ENCODE data around the gene TAF8. TPM values are rescaled to one million over a fixed set of nuclear protein-coding genes. Genes with fewer than 3 reads are reported as not detected.

The TAF8 gene
- polyA plus RNA-seq, 3 donors = 13.1 to 24.7 (median 16.6) TPM

DNA sequence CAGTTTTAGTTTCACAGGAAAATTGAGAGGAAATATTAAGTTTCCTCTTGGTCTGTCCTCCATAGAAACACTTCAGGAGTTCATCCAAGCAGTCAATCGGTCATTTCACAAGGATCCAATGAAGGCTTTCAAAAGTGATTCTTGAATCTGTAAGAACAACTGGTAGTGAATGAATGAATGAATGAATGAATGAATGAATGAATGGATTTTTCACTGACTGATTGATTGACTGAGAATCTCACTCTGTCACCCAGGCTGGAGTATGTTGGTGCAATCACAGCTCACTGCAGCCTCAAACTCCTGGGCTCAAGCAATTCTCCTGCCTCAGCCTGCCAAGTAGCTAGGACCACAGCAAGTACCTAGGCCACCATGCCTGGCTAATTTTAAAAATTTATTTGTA, 39.4 kb upstream of the TAF8 start:
- H3K9me3 ChIP-seq (replicated peaks in 1 of 2; ENCODE audit: control insufficient read depth in 1 of 2, insufficient read depth in 1 of 2, low read length in 2 of 2) = no peaks in the 10 kb centered on the region
- H3K4me3 ChIP-seq (replicated peaks in 1 of 3; ENCODE audit: low read depth in 2 of 3, low read length in 3 of 3) = peak overlapping the region in 2 of 3 experiments; percentile 26 to 66
- H3K79me2 ChIP-seq (ENCODE audit: insufficient read depth, low read length) = no peaks in the 10 kb centered on the region
- no CpG with 5 or more reads among the region's 1 CpG for WGBS (ENCODE audit: insufficient coverage)
- intact Hi-C loops (cut with micrococcal nuclease) = no loop called here
- peak overlapping the region; percentile 48 to 76 (median 62) for H3K27ac Mint-ChIP-seq
- peaks cover 21% of the 10 kb centered on the region for H4K20me1 ChIP-seq (ENCODE audit: insufficient read depth, low read length)
- no peaks in the 10 kb centered on the region for H3K36me3 Mint-ChIP-seq
- peak overlapping the region; percentile 35 to 68 for H3K27ac ChIP-seq (ENCODE audit: low read depth in 1 of 2, low read length in 2 of 2)
- H3K9ac ChIP-seq (ENCODE audit: insufficient read depth, low read length, poor library complexity, severe bottlenecking) = no peak overlapping the region
- no peaks in the 10 kb centered on the region for H3K36me3 ChIP-seq (replicated peaks in 1 of 2; ENCODE audit: control insufficient read depth in 1 of 2, insufficient read depth in 2 of 2, low read length in 2 of 2)
- DNase-seq = no peak
- H3K9me3 Mint-ChIP-seq = peaks cover 0 to 5% (median 0%) of the 10 kb centered on the region in 7 donors
- no peaks in the 10 kb centered on the region for H3K27me3 ChIP-seq (ENCODE audit: control insufficient read depth in 2 of 2, insufficient read depth in 2 of 2, low read length in 2 of 2)
- no peak for TF ChIP-seq CTCF (IDR thresholded peaks at IDR 0.05)
- H2AFZ ChIP-seq (ENCODE audit: insufficient read depth, low read depth, low read length, poor library complexity, severe bottlenecking) = no peak overlapping the region
- H3K4me1 Mint-ChIP-seq = peaks cover 46% of the 10 kb centered on the region
- peaks cover 27 to 31% of the 10 kb centered on the region in 2 donors for H3K4me1 ChIP-seq (ENCODE audit: control insufficient read depth in 1 of 2, insufficient read depth in 2 of 2, low read length in 2 of 2)
- peaks cover 1 to 6% (median 4%) of the 10 kb centered on the region in 3 donors for H3K27me3 Mint-ChIP-seq (ENCODE audit: low read depth in 3 of 3)
- H3K4me2 ChIP-seq (replicated peaks; ENCODE audit: extremely low read depth, low read length, poor library complexity, severe bottlenecking) = peak overlapping the region; percentile 70
- peak overlapping the region; percentile 54 to 86 for H3K4me3 Mint-ChIP-seq

GRCh38 chr6:42012501-42013133, 37.7 kb upstream of the TAF8 start:
- intact Hi-C loops (cut with micrococcal nuclease) = no loop called here
- TF ChIP-seq CTCF (IDR thresholded peaks at IDR 0.05) = no peak
- no peaks in the 10 kb centered on the region for H3K36me3 Mint-ChIP-seq
- no peak overlapping the region for H3K4me3 Mint-ChIP-seq
- no peak overlapping the region for H3K27ac Mint-ChIP-seq
- H3K9ac ChIP-seq (ENCODE audit: insufficient read depth, low read length, poor library complexity, severe bottlenecking) = no peak overlapping the region
- H3K36me3 ChIP-seq (replicated peaks in 1 of 2; ENCODE audit: control insufficient read depth in 1 of 2, insufficient read depth in 2 of 2, low read length in 2 of 2) = no peaks in the 10 kb centered on the region
- DNase-seq = no peak
- H3K27me3 ChIP-seq (ENCODE audit: control insufficient read depth in 2 of 2, insufficient read depth in 2 of 2, low read length in 2 of 2) = no peaks in the 10 kb centered on the region
- no peak overlapping the region for H3K4me2 ChIP-seq (replicated peaks; ENCODE audit: extremely low read depth, low read length, poor library complexity, severe bottlenecking)
- H4K20me1 ChIP-seq (ENCODE audit: insufficient read depth, low read length) = peaks cover 26% of the 10 kb centered on the region
- peaks cover under 1 to 4% (median 1%) of the 10 kb centered on the region in 3 donors for H3K27me3 Mint-ChIP-seq (ENCODE audit: low read depth in 3 of 3)
- no peak overlapping the region for H3K4me3 ChIP-seq (replicated peaks in 1 of 3; ENCODE audit: low read depth in 2 of 3, low read length in 3 of 3)
- H3K9me3 ChIP-seq (replicated peaks in 1 of 2; ENCODE audit: control insufficient read depth in 1 of 2, insufficient read depth in 1 of 2, low read length in 2 of 2) = no peaks in the 10 kb centered on the region
- no peak overlapping the region for H3K27ac ChIP-seq (ENCODE audit: low read depth in 1 of 2, low read length in 2 of 2)
- no peaks in the 10 kb centered on the region for H3K79me2 ChIP-seq (ENCODE audit: insufficient read depth, low read length)
- H3K4me1 ChIP-seq (ENCODE audit: control insufficient read depth in 1 of 2, insufficient read depth in 2 of 2, low read length in 2 of 2) = peaks cover 35 to 41% of the 10 kb centered on the region in 2 donors
- H3K4me1 Mint-ChIP-seq = peaks cover 50% of the 10 kb centered on the region
- no peak overlapping the region for H2AFZ ChIP-seq (ENCODE audit: insufficient read depth, low read depth, low read length, poor library complexity, severe bottlenecking)
- peaks cover 0 to 5% (median 0%) of the 10 kb centered on the region in 7 donors for H3K9me3 Mint-ChIP-seq
- no CpG with 5 or more reads among the region's 3 CpGs for WGBS (ENCODE audit: insufficient coverage)

Data from CD14-positive monocyte (primary cell).